ENCODE measurements around the gene DCHS1. TPM values are rescaled to one million over a fixed set of nuclear protein-coding genes. Genes with fewer than 3 reads are reported as not detected.
A peak's percentile ranks its signal among the peaks of the same experiment; 100 is the strongest.

DCHS1 gene
- total and polyA plus RNA-seq, 9 of the 15 experiments (the other 6 are each of a cell fraction or from before 2014, with no cell fraction given) = 0.04 to 0.49 (median 0.14) TPM; not detected in 2

DNA sequence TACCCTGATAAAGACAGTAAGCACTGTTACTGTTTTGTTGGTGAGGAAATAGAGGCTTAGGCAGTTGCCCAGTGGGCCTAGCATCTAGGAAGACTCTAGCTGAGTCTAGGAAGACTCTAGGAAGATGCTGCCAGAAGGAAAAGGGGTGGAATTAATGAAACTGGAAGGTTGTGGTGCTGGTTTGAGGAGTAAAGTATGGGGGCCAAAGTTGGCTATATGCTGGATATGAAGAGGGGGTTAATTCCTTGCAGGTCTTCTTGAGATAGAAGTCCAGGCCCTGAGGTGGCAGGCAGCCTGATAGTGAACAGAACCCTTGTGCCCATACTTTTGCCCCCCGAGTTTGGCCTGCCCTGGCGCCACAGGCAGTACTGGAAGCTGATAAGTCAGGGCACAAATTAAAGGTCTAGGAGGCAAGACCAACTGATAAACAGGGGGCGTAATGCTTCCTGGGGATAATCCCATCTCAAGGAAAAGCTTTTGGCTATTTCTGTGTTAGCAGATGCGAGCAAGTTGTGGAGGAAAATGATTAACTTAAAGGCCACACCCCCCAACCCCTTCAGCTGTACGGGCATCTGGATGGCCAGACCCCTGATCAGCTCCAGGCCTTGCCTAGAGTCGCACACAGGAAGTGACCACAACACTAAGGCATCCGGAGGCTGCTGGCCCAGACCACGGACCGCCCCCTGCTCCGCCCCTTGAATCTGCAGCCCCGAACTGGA, 49.0 kb downstream of the DCHS1 start (continued):
- TF ChIP-seq, protein P1, sequence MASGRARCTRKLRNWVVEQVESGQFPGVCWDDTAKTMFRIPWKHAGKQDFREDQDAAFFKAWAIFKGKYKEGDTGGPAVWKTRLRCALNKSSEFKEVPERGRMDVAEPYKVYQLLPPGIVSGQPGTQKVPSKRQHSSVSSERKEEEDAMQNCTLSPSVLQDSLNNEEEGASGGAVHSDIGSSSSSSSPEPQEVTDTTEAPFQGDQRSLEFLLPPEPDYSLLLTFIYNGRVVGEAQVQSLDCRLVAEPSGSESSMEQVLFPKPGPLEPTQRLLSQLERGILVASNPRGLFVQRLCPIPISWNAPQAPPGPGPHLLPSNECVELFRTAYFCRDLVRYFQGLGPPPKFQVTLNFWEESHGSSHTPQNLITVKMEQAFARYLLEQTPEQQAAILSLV (tag; IDR thresholded peaks at IDR 0.05) = no peak
- TF ChIP-seq ZNF589 (CRISPR knock-in tag; IDR thresholded peaks at IDR 0.05; ENCODE audit: low read depth) (peak; percentile 77; the same call in 1 of the 2 replicates), KDM1A (IDR thresholded peaks at IDR 0.05) (no peak), POLR2A (conservative IDR thresholded peaks at IDR 0.05) (peak; percentile 51; the same call in 1 of the 2 replicates), KHSRP (IDR thresholded peaks at IDR 0.05) (no peak), ZNF253 (CRISPR knock-in tag; conservative IDR thresholded peaks at IDR 0.05) (no peak), XRCC5 (IDR thresholded peaks at IDR 0.05; ENCODE audit: low read depth, low read length) (peak; percentile 21; the same call in 1 of the 2 replicates), E2F3 (CRISPR knock-in tag; IDR thresholded peaks at IDR 0.05) (0 out of 2 replicates have a peak, but pooled peaks have one; percentile 9), POLR2G (IDR thresholded peaks at IDR 0.05; ENCODE audit: low read depth, low read length) (peak; percentile 60), PHB2 (IDR thresholded peaks at IDR 0.05; ENCODE audit: low read depth) (no peak), BACH1 (tag; IDR thresholded peaks at IDR 0.05) (no peak), CREM (IDR thresholded peaks at IDR 0.05; ENCODE audit: low read depth) (peak; percentile 70), PHF8 (IDR thresholded peaks at IDR 0.05; ENCODE audit: borderline replicate concordance, low read length) (peak; percentile 36; the same call in 1 of the 2 replicates), FOXP1 (CRISPR knock-in tag; IDR thresholded peaks at IDR 0.05) (no peak), ASH1L (IDR thresholded peaks at IDR 0.05; ENCODE audit: borderline replicate concordance, low read depth, partially characterized antibody) (no peak)
- TF ChIP-seq, protein P2, sequence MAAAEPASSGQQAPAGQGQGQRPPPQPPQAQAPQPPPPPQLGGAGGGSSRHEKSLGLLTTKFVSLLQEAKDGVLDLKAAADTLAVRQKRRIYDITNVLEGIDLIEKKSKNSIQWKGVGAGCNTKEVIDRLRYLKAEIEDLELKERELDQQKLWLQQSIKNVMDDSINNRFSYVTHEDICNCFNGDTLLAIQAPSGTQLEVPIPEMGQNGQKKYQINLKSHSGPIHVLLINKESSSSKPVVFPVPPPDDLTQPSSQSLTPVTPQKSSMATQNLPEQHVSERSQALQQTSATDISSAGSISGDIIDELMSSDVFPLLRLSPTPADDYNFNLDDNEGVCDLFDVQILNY (CRISPR knock-in tag; IDR thresholded peaks at IDR 0.05) = no peak
- TF ChIP-seq, protein P3, sequence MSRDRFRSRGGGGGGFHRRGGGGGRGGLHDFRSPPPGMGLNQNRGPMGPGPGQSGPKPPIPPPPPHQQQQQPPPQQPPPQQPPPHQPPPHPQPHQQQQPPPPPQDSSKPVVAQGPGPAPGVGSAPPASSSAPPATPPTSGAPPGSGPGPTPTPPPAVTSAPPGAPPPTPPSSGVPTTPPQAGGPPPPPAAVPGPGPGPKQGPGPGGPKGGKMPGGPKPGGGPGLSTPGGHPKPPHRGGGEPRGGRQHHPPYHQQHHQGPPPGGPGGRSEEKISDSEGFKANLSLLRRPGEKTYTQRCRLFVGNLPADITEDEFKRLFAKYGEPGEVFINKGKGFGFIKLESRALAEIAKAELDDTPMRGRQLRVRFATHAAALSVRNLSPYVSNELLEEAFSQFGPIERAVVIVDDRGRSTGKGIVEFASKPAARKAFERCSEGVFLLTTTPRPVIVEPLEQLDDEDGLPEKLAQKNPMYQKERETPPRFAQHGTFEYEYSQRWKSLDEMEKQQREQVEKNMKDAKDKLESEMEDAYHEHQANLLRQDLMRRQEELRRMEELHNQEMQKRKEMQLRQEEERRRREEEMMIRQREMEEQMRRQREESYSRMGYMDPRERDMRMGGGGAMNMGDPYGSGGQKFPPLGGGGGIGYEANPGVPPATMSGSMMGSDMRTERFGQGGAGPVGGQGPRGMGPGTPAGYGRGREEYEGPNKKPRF (IDR thresholded peaks at IDR 0.05; ENCODE audit: low read depth, low read length) = no peak
- TF ChIP-seq, protein P4, sequence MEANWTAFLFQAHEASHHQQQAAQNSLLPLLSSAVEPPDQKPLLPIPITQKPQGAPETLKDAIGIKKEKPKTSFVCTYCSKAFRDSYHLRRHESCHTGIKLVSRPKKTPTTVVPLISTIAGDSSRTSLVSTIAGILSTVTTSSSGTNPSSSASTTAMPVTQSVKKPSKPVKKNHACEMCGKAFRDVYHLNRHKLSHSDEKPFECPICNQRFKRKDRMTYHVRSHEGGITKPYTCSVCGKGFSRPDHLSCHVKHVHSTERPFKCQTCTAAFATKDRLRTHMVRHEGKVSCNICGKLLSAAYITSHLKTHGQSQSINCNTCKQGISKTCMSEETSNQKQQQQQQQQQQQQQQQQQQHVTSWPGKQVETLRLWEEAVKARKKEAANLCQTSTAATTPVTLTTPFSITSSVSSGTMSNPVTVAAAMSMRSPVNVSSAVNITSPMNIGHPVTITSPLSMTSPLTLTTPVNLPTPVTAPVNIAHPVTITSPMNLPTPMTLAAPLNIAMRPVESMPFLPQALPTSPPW (CRISPR knock-in tag; IDR thresholded peaks at IDR 0.05) = 0 out of 2 replicates have a peak, but pooled peaks have one; percentile 18
- TF ChIP-seq, protein P5, sequence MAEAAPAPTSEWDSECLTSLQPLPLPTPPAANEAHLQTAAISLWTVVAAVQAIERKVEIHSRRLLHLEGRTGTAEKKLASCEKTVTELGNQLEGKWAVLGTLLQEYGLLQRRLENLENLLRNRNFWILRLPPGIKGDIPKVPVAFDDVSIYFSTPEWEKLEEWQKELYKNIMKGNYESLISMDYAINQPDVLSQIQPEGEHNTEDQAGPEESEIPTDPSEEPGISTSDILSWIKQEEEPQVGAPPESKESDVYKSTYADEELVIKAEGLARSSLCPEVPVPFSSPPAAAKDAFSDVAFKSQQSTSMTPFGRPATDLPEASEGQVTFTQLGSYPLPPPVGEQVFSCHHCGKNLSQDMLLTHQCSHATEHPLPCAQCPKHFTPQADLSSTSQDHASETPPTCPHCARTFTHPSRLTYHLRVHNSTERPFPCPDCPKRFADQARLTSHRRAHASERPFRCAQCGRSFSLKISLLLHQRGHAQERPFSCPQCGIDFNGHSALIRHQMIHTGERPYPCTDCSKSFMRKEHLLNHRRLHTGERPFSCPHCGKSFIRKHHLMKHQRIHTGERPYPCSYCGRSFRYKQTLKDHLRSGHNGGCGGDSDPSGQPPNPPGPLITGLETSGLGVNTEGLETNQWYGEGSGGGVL (CRISPR knock-in tag; IDR thresholded peaks at IDR 0.05) = no peak
- TF ChIP-seq, protein P6, sequence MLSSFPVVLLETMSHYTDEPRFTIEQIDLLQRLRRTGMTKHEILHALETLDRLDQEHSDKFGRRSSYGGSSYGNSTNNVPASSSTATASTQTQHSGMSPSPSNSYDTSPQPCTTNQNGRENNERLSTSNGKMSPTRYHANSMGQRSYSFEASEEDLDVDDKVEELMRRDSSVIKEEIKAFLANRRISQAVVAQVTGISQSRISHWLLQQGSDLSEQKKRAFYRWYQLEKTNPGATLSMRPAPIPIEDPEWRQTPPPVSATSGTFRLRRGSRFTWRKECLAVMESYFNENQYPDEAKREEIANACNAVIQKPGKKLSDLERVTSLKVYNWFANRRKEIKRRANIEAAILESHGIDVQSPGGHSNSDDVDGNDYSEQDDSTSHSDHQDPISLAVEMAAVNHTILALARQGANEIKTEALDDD (IDR thresholded peaks at IDR 0.05) = no peak

Data from K562 (cell line).